Dedifferentiated amniotic fluid mesenchymal stem cell (primary cell): Measurements from ENCODE around the gene R3HDM4.
"Not testable (repeated sequence)": the region's sequence is repeated elsewhere in the genome, so short reads cannot be mapped to it uniquely, and the experiment has no call there.

Experiments
- DNase-seq: peaks from one replicate; pipeline ENCODE4 v3.0.0-alpha.2; 2016; ENCODE audit errors: extremely low spot score

R3HDM4 gene

GRCh38 chr19:858284-858683 is 54.7 kb downstream of the R3HDM4 start:
- DNase-seq: no peak

GRCh38 chr19:855566-856120 is 57.4 kb downstream of the R3HDM4 start:
- DNase-seq: no peak

DNA sequence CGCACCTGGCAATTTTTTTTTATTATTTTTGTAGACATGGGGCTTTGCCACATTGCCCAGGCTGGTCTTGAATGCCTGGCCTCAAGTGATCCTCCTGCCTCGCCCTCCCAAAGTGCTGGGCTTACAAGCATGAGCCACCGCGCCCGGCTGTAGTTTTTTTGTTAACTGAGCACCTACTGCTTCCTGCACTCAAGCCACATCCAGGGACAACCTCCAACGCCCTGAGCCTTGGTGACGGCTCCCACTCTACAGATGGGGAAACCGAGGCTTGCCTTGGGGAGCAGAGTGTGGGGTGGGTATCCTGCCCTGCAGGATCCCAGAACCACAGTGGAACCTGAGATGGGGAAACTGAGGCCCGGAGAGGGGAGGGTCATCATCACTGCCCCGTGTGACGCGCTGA is 57.9 kb downstream of the R3HDM4 start:
- no peak for DNase-seq

GRCh38 chr19:854549-854948 is 58.5 kb downstream of the R3HDM4 start:
- no peak for DNase-seq

- DNase-seq: not testable (repeated sequence)
Measured at GRCh38 chr19:853614-854220, 59.3 kb downstream of the R3HDM4 start.

DNA sequence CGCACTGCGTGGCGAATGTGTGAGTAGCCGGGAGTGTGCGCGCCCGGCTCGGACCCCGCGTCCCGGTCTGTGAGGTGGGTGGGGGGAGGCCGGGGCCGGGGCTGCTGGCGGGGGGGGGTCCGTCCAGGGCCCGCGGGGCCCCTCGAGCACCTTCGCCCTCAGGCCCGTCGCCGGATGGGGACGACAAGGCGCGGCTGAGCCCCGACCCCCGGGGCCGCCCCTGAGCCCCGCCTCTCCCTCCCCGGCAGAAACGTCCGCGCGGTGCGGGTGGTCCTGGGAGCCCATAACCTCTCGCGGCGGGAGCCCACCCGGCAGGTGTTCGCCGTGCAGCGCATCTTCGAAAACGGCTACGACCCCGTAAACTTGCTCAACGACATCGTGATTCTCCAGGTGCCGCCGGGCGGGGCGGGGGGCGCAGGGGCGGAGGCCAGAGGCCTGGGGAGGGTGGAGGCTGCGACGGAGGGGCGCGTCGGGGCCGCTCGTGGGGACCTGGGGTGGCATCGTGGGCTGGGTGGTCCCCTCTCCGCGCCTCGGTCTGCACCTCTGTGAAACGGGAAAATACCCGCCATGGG is 59.9 kb downstream of the R3HDM4 start:
- no peak for DNase-seq

- DNase-seq: no peak
Measured at GRCh38 chr19:852136-853013, 60.6 kb downstream of the R3HDM4 start, which contains the start of gene ELANE. Gene ELANE (plus strand): TSS chr19:852303. CDS start chr19:852329, 26 bp downstream.

DNA sequence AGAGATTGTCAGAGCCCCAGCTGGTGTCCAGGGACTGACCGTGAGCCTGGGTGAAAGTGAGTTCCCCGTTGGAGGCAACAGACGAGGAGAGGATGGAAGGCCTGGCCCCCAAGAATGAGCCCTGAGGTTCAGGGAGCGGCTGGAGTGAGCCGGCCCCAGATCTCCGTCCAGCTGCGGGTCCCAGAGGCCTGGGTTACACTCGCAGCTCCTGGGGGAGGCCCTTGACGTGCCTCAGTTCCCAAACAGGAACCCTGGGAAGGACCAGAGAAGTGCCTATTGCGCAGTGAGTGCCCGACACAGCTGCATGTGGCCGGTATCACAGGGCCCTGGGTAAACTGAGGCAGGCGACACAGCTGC is 62.1 kb downstream of the R3HDM4 start:
- DNase-seq: no peak

GRCh38 chr19:850221-850978 is 62.6 kb downstream of the R3HDM4 start:
- peak; percentile 89 for DNase-seq

DNA sequence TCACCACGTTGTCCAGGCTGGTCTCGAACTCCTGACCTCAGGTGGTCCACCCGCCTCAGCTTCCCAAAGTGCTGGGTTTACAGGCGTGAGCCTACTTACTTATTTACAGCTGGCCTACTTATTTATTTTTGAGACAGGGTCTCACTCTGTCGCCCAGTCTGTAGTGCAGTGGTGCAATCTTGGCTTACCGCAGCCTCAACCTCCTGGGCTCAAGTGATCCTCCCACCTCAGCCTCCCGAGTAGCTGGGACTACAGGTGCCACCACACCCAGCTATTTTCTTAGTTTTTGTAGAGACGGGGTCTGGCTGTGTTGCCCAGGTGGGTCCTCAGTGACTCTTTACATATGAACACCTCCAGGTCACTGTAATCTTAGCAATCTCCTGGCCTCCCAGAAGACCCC is 63.8 kb downstream of the R3HDM4 start:
- not testable (repeated sequence) for DNase-seq

DNA sequence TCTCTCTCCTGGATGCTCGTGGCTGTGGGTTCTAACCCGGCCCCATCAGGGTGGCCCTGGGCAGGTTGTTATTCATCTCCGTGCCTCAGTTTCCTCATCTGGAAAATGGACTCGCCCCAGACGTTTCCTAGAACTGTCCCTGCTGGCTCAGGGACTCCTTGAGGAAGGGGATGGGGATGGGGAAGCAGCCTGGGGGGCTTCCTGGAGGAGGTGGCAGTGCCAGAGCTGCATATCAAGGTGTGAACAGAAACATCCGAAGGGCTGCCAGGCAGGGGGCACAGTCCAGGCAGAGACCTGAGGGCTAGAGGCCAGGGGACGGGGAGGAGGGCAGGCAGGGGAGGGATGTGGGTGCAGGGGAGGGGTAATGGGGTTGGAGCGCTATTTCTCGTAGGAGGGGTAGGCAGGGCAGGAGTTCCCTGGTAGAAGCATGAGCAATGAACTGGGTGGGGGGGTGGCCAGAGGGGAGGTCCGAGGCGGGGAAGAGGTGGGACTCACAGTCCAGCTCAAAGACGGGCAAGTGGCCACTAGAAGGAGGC is 64.6 kb downstream of the R3HDM4 start:
- no peak for DNase-seq
